Measurements from ENCODE around the gene SNX5. TPM values are rescaled to one million over a fixed set of nuclear protein-coding genes. Genes with fewer than 3 reads are reported as not detected.

Gene SNX5
- total and polyA plus RNA-seq, 10 of the 15 experiments (the other 5 are each of a cell fraction or from before 2014, with no cell fraction given) = 92.9 to 316 (median 245) TPM

DNA sequence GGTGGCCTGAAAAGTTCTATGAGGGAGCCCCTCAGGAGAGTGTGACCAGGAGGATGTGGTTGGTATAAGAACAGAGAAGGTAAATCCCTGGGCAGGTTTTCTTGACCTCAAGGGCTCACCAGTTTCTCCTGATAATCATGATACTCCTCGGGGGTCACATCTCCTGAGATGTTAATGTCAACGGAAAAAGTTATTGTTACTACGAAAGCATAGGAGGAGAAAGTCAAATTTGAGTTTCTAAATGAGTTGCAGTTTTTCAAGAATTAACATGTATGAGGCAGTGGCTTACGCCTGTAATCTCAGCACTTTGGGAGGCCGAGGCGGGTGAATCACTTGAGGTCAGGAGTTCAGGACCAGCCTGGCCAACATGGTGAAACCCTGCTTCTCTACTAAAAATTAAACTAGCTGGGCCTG, 23.6 kb upstream of the SNX5 start (continued):
- TF ChIP-seq, protein P1, sequence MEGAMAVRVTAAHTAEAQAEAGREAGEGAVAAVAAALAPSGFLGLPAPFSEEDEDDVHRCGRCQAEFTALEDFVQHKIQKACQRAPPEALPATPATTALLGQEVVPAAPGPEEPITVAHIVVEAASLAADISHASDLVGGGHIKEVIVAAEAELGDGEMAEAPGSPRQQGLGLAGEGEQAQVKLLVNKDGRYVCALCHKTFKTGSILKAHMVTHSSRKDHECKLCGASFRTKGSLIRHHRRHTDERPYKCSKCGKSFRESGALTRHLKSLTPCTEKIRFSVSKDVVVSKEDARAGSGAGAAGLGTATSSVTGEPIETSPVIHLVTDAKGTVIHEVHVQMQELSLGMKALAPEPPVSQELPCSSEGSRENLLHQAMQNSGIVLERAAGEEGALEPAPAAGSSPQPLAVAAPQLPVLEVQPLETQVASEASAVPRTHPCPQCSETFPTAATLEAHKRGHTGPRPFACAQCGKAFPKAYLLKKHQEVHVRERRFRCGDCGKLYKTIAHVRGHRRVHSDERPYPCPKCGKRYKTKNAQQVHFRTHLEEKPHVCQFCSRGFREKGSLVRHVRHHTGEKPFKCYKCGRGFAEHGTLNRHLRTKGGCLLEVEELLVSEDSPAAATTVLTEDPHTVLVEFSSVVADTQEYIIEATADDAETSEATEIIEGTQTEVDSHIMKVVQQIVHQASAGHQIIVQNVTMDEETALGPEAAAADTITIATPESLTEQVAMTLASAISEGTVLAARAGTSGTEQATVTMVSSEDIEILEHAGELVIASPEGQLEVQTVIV (IDR thresholded peaks at IDR 0.05; ENCODE audit: borderline replicate concordance, partially characterized antibody) = no peak
- TF ChIP-seq NRF1 (conservative IDR thresholded peaks at IDR 0.05; ENCODE audit: low read depth, low read length) (no peak), HDAC6 (IDR thresholded peaks at IDR 0.05; ENCODE audit: unreplicated experiment) (no peak), SMARCA5 (IDR thresholded peaks at IDR 0.05) (no peak), IKZF1 (conservative IDR thresholded peaks at IDR 0.05) (peak; percentile 69), GATAD2B (conservative IDR thresholded peaks at IDR 0.05; ENCODE audit: low read depth) (no peak), NFYB (IDR thresholded peaks at IDR 0.05; ENCODE audit: insufficient read depth, low read depth, low read length) (no peak), SIN3A (IDR thresholded peaks at IDR 0.05; ENCODE audit: low read depth, low read length) (no peak), MYB (IDR thresholded peaks at IDR 0.05; ENCODE audit: borderline replicate concordance, low read depth, low read length) (no peak), BMI1 (IDR thresholded peaks at IDR 0.05; ENCODE audit: borderline replicate concordance) (no peak), SREBF2 (IDR thresholded peaks at IDR 0.05; ENCODE audit: low read length) (no peak), YY1 (IDR thresholded peaks at IDR 0.05; ENCODE audit: low read depth, low read length) (0 out of 2 replicates have a peak, but pooled peaks have one; percentile 8), BACH1 (IDR thresholded peaks at IDR 0.05; ENCODE audit: borderline replicate concordance) (no peak), TCF12 (IDR thresholded peaks at IDR 0.05; ENCODE audit: low read depth, low read length) (no peak), SIX5 (IDR thresholded peaks at IDR 0.05; ENCODE audit: low read depth, low read length, severe bottlenecking) (no peak), ZNF622 (IDR thresholded peaks at IDR 0.05) (no peak), CREB1 (IDR thresholded peaks at IDR 0.05; ENCODE audit: low read depth) (0 out of 2 replicates have a peak, but pooled peaks have one; percentile 11), CHD2 (IDR thresholded peaks at IDR 0.05; ENCODE audit: borderline replicate concordance, low read depth, low read length) (no peak)
- TF ChIP-seq, protein P2, sequence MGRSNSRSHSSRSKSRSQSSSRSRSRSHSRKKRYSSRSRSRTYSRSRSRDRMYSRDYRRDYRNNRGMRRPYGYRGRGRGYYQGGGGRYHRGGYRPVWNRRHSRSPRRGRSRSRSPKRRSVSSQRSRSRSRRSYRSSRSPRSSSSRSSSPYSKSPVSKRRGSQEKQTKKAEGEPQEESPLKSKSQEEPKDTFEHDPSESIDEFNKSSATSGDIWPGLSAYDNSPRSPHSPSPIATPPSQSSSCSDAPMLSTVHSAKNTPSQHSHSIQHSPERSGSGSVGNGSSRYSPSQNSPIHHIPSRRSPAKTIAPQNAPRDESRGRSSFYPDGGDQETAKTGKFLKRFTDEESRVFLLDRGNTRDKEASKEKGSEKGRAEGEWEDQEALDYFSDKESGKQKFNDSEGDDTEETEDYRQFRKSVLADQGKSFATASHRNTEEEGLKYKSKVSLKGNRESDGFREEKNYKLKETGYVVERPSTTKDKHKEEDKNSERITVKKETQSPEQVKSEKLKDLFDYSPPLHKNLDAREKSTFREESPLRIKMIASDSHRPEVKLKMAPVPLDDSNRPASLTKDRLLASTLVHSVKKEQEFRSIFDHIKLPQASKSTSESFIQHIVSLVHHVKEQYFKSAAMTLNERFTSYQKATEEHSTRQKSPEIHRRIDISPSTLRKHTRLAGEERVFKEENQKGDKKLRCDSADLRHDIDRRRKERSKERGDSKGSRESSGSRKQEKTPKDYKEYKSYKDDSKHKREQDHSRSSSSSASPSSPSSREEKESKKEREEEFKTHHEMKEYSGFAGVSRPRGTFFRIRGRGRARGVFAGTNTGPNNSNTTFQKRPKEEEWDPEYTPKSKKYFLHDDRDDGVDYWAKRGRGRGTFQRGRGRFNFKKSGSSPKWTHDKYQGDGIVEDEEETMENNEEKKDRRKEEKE (IDR thresholded peaks at IDR 0.05) = no peak
- TF ChIP-seq, protein P3, sequence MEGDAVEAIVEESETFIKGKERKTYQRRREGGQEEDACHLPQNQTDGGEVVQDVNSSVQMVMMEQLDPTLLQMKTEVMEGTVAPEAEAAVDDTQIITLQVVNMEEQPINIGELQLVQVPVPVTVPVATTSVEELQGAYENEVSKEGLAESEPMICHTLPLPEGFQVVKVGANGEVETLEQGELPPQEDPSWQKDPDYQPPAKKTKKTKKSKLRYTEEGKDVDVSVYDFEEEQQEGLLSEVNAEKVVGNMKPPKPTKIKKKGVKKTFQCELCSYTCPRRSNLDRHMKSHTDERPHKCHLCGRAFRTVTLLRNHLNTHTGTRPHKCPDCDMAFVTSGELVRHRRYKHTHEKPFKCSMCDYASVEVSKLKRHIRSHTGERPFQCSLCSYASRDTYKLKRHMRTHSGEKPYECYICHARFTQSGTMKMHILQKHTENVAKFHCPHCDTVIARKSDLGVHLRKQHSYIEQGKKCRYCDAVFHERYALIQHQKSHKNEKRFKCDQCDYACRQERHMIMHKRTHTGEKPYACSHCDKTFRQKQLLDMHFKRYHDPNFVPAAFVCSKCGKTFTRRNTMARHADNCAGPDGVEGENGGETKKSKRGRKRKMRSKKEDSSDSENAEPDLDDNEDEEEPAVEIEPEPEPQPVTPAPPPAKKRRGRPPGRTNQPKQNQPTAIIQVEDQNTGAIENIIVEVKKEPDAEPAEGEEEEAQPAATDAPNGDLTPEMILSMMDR (IDR thresholded peaks at IDR 0.05 in 2 of 3, conservative IDR thresholded peaks at IDR 0.05 in 1 of 3; ENCODE audit: control insufficient read depth in 2 of 3, extremely low read depth in 1 of 3, insufficient read depth in 1 of 3, low read depth in 3 of 3, low read length in 3 of 3) = no peak
- TF ChIP-seq, protein P4, sequence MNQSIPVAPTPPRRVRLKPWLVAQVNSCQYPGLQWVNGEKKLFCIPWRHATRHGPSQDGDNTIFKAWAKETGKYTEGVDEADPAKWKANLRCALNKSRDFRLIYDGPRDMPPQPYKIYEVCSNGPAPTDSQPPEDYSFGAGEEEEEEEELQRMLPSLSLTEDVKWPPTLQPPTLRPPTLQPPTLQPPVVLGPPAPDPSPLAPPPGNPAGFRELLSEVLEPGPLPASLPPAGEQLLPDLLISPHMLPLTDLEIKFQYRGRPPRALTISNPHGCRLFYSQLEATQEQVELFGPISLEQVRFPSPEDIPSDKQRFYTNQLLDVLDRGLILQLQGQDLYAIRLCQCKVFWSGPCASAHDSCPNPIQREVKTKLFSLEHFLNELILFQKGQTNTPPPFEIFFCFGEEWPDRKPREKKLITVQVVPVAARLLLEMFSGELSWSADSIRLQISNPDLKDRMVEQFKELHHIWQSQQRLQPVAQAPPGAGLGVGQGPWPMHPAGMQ (IDR thresholded peaks at IDR 0.05; ENCODE audit: borderline replicate concordance) = no peak
